Esophagus muscularis mucosa (tissue), 4 donors: ENCODE data around the gene BCAS1. TPM values are rescaled to one million over a fixed set of nuclear protein-coding genes. Genes with fewer than 3 reads are reported as not detected.
A peak's percentile ranks its signal among the peaks of the same experiment; 100 is the strongest.

Experiments used
- DNase-seq: peaks from one replicate; pipeline ENCODE4 v3.0.0-alpha.2; 2017; ENCODE audit errors: extremely low spot score
- H3K27ac ChIP-seq, 4 donors: fragments of 200-600 bp; sonication (generic); replicated peaks in 1 of 4; 1 replicate in 3 of 4; 2 replicates in 1 of 4; pipeline ENCODE4 v1.5.1; 2016 to 2019; ENCODE audit warnings: mild to moderate bottlenecking in 1 of 4
- H3K27me3 ChIP-seq, 4 donors: fragments of 200-600 bp; sonication (generic); one replicate each; pipeline versions ENCODE4 v1.5.1 to v1.6.0; 2016 to 2019
- H3K36me3 ChIP-seq, 4 donors: fragments of 200-600 bp; sonication (generic); one replicate each; pipeline ENCODE4 v1.5.1; 2016 to 2019
- H3K4me1 ChIP-seq, 4 donors: fragments of 200-600 bp; sonication (generic); one replicate each; pipeline ENCODE4 v1.5.1; 2016 to 2019
- H3K4me3 ChIP-seq, 4 donors: fragments of 200-600 bp; sonication (generic); 1 replicate in 2 of 4; 2 replicates in 2 of 4; pipeline ENCODE4 v1.5.1; 2016 to 2019; ENCODE audit warnings: mild to moderate bottlenecking in 4 of 4, moderate library complexity in 1 of 4
- H3K9me3 ChIP-seq, 4 donors: fragments of 200-600 bp; sonication (generic); 1 replicate in 3 of 4; 2 replicates in 1 of 4; pipeline ENCODE4 v1.5.1; 2016 to 2019
- CTCF ChIP-seq, 3 experiments: fragments of 200-600 bp in 2 of 3; fragments of 450-650 bp in 1 of 3; sonication (generic) in 2 of 3; IDR thresholded peaks; one replicate each; pipeline ENCODE4 v1.5.1; 2017 to 2019; ENCODE audit warnings: antibody characterized with exemption in 3 of 3, mild to moderate bottlenecking in 2 of 3, moderate library complexity in 1 of 3
- EP300 ChIP-seq: sonication (generic); formaldehyde crosslinking; IDR thresholded peaks from one replicate; pipeline ENCODE4 v1.6.1; 2017; ENCODE audit warnings: antibody characterized with exemption
- POLR2A ChIP-seq: fragments of 450-650 bp; IDR thresholded peaks from one replicate; pipeline ENCODE4 v1.6.1; 2017; ENCODE audit warnings: antibody characterized with exemption, moderate library complexity, mild to moderate bottlenecking, low read depth
- POLR2AphosphoS5 ChIP-seq, 2 donors: sonication (generic); formaldehyde crosslinking; IDR thresholded peaks; one replicate each; pipeline ENCODE4 v1.6.1; 2017; ENCODE audit warnings: antibody characterized with exemption in 2 of 2
- WGBS: methylation state at CpG from one replicate; pipeline ENCODE4 v1.1.5; 2018; 5-methylcytosine and 5-hydroxymethylcytosine counted together
- intact Hi-C: fragments of 100-400 bp; cut with DNase I; formaldehyde crosslinking; loops from one replicate; pipeline ENCODE4 v1.15.1; 2023
- total RNA-seq, 4 donors: library from RNA; depleted of rRNA; stranded (reverse); fragments of >200 nt; gene quantifications; one replicate each; pipeline versions ENCODE4 v1.1.0 to v1.2.1, GENCODE V29; 2016

BCAS1 gene
- total RNA-seq, 4 donors from 2014 or later, result 0.13 to 0.46 TPM; not detected in 2

GRCh38 chr20:53958260-53958659 lies 112.1 kb downstream of the BCAS1 start:
- H3K36me3 ChIP-seq, result no peaks in the 10 kb centered on the region
- no peaks in the 10 kb centered on the region for H3K9me3 ChIP-seq
- no peak overlapping the region for H3K4me3 ChIP-seq
- intact Hi-C loops, result no loop called here
- H3K27ac ChIP-seq, result no peak overlapping the region
- H3K4me1 ChIP-seq, result peaks cover 0 to 4% (median 1%) of the 10 kb centered on the region in 4 donors
- H3K27me3 ChIP-seq, result peaks cover 0 to 6% (median 0%) of the 10 kb centered on the region in 4 donors
- no peak for DNase-seq
- no peak for TF ChIP-seq EP300
- TF ChIP-seq CTCF (IDR thresholded peaks at IDR 0.05), result no peak
- TF ChIP-seq POLR2A, result no peak
- TF ChIP-seq POLR2AphosphoS5 (IDR thresholded peaks at IDR 0.05), result no peak
- 84% methylated on average over 5 of the region's 5 CpGs for WGBS

GRCh38 chr20:53957451-53958172 lies 112.8 kb downstream of the BCAS1 start:
- Histone ChIP-seq H3K9me3 (peaks cover 0 to 3% (median 0%) of the 10 kb centered on the region in 4 donors), H3K4me1 (peaks cover 0 to 4% (median 1%) of the 10 kb centered on the region in 4 donors), H3K27me3 (peaks cover 0 to under 1% (median 0%) of the 10 kb centered on the region in 4 donors), H3K36me3 (no peaks in the 10 kb centered on the region), H3K27ac (no peak overlapping the region), H3K4me3 (no peak overlapping the region)
- no peak for DNase-seq
- no peak for TF ChIP-seq CTCF (IDR thresholded peaks at IDR 0.05)
- no peak for TF ChIP-seq POLR2A
- TF ChIP-seq POLR2AphosphoS5 (IDR thresholded peaks at IDR 0.05), result no peak
- TF ChIP-seq EP300, result no peak
- intact Hi-C loops, result no loop called here
- 78% methylated on average over 2 of the region's 2 CpGs for WGBS

- peaks cover 0 to 8% (median 0%) of the 10 kb centered on the region in 4 donors for H3K9me3 ChIP-seq
- no peak overlapping the region for H3K4me3 ChIP-seq
- 90% methylated on average over 4 of the region's 4 CpGs for WGBS
- H3K4me1 ChIP-seq, result peaks cover 0 to 4% (median 1%) of the 10 kb centered on the region in 4 donors
- DNase-seq, result peak; percentile 26
- intact Hi-C loops, result no loop called here
- no peak overlapping the region for H3K27ac ChIP-seq
- TF ChIP-seq POLR2A, result no peak
- no peak for TF ChIP-seq CTCF (IDR thresholded peaks at IDR 0.05)
- TF ChIP-seq EP300, result no peak
- no peak for TF ChIP-seq POLR2AphosphoS5 (IDR thresholded peaks at IDR 0.05)
- no peaks in the 10 kb centered on the region for H3K27me3 ChIP-seq
- no peaks in the 10 kb centered on the region for H3K36me3 ChIP-seq
Measured at GRCh38 chr20:53956013-53956715, 114.2 kb downstream of the BCAS1 start.

- peak; percentile 68 for DNase-seq
- H3K36me3 ChIP-seq, result no peaks in the 10 kb centered on the region
- TF ChIP-seq EP300 (no peak), POLR2A (no peak), CTCF (IDR thresholded peaks at IDR 0.05) (no peak), POLR2AphosphoS5 (IDR thresholded peaks at IDR 0.05) (no peak)
- intact Hi-C loops, result no loop called here
- no peak overlapping the region for H3K27ac ChIP-seq
- no peaks in the 10 kb centered on the region for H3K27me3 ChIP-seq
- H3K4me1 ChIP-seq, result peaks cover 0 to under 1% (median 0%) of the 10 kb centered on the region in 4 donors
- 87% methylated on average over 6 of the region's 6 CpGs for WGBS
- peaks cover 0 to 8% (median 0%) of the 10 kb centered on the region in 4 donors for H3K9me3 ChIP-seq
- no peak overlapping the region for H3K4me3 ChIP-seq
Measured at GRCh38 chr20:53954723-53955658, 115.4 kb downstream of the BCAS1 start.
